Panc1 (cell line): ENCODE measurements around the gene RBM8A. TPM values are rescaled to one million over a fixed set of nuclear protein-coding genes. Genes with fewer than 3 reads are reported as not detected.

Source experiments
- ATAC-seq: fragments of 200-7000 bp; cut with Tn5 transposase; 2 replicates; pipeline ENCODE4 v1.9.1; 2020; ENCODE audit warnings: mild to moderate bottlenecking, moderate library complexity
- BruUV-seq: library from RNA; stranded (reverse); fragments of 400-500 nt; replicated peaks from 2 replicates; lab custom pipeline; 2021; lab: Mats Ljungman, UMichigan
- CTCF ChIA-PET: fragments of 300-600 bp; sonication (Branson Sonifier 250); formaldehyde crosslinking; loops from one replicate; lab custom pipeline; 2022; ENCODE audit warnings: antibody characterized with exemption; lab: Charles Lee
- POLR2A ChIA-PET: fragments of 300-600 bp; sonication (Branson Sonifier 250); formaldehyde crosslinking; loops from one replicate; lab custom pipeline; 2022; ENCODE audit warnings: antibody characterized with exemption; lab: Charles Lee
- DNase-seq: peaks from one replicate; pipeline ENCODE4 v3.0.0-alpha.2; 2010; ENCODE audit warnings: low read depth, low spot score
- H3K27ac ChIP-seq: 2 replicates; pipeline ENCODE4 v1.5.1; 2011; ENCODE audit warnings: mild to moderate bottlenecking, low read length, inconsistent platforms
- H3K27me3 ChIP-seq: fragments of 200-500 bp; sonication (Bioruptor generic); 2 replicates; pipeline ENCODE4 v1.6.0; 2014; ENCODE audit warnings: low read length, inconsistent platforms; ENCODE audit not compliant: control insufficient read depth, insufficient read depth
- H3K36me3 ChIP-seq: fragments of 200-500 bp; sonication (Bioruptor generic); 2 replicates; pipeline ENCODE4 v1.5.1; 2014; ENCODE audit warnings: inconsistent platforms, mild to moderate bottlenecking, low read length, moderate library complexity; ENCODE audit not compliant: control insufficient read depth, insufficient read depth
- H3K4me1 ChIP-seq: 2 replicates; pipeline ENCODE4 v1.5.1; 2011; ENCODE audit warnings: inconsistent platforms, mild to moderate bottlenecking, low read length, moderate library complexity; ENCODE audit not compliant: control insufficient read depth, insufficient read depth
- H3K4me3 ChIP-seq, 2 experiments: 2 replicates each; pipeline ENCODE4 v1.5.1; 2011 to 2012; ENCODE audit warnings: low read depth in 2 of 2, low read length in 2 of 2, mild to moderate bottlenecking in 2 of 2, inconsistent platforms in 1 of 2, moderate library complexity in 1 of 2
- H3K9me3 ChIP-seq: fragments of 200-500 bp; sonication (Bioruptor generic); 2 replicates; pipeline ENCODE4 v1.5.1; 2014; ENCODE audit warnings: low read depth, mild to moderate bottlenecking, inconsistent platforms, low read length, moderate library complexity; ENCODE audit not compliant: control insufficient read depth, insufficient read depth
- CTCF ChIP-seq: fragments of 450-650 bp; IDR thresholded peaks from 2 replicates; pipeline ENCODE4 v1.5.1; 2017; ENCODE audit warnings: mild to moderate bottlenecking
- POLR2AphosphoS5 ChIP-seq: IDR thresholded peaks from 2 replicates; pipeline ENCODE4 v1.6.1; 2012; ENCODE audit warnings: mild to moderate bottlenecking, low read depth, low read length, moderate library complexity
- REST ChIP-seq, 2 experiments: IDR thresholded peaks; 2 replicates each; pipeline ENCODE4 v1.6.1; 2011 to 2012; ENCODE audit warnings: low read depth in 2 of 2, control low read depth in 1 of 2, low read length in 1 of 2, mild to moderate bottlenecking in 1 of 2, moderate library complexity in 1 of 2; ENCODE audit not compliant: insufficient read depth in 1 of 2
- SIN3A ChIP-seq: IDR thresholded peaks from 2 replicates; pipeline ENCODE4 v1.6.1; 2012; ENCODE audit warnings: low read depth, mild to moderate bottlenecking, low read length, moderate library complexity, borderline replicate concordance; ENCODE audit not compliant: insufficient read depth
- TCF7L2 ChIP-seq: IDR thresholded peaks from 2 replicates; pipeline ENCODE4 v1.6.1; 2011; ENCODE audit warnings: mild to moderate bottlenecking, low read depth, low read length, inconsistent platforms
- in situ Hi-C: cut with HindIII; loops from 2 replicates; pipeline ENCODE4 v1.10.0; 2016; ENCODE audit warnings: low sequenced_read_pairs, low pct_unique_long_range_greater_than_20kb
- intact Hi-C: fragments of 100-400 bp; cut with micrococcal nuclease; formaldehyde crosslinking; loops from one replicate; pipeline ENCODE4 v1.10.0; 2022; ENCODE audit not compliant: unreplicated experiment
- total RNA-seq: library from RNA; stranded (reverse); gene quantifications from one replicate; pipeline ENCODE4 v1.2.1, GENCODE V29; 2021; ENCODE audit not compliant: unreplicated experiment

RBM8A gene
- total RNA-seq, 1 experiment from 2014 or later, result 172 TPM

GRCh38 chr1:145958734-145959133, 31.4 kb upstream of the RBM8A start:
- in situ Hi-C loops, result no loop called here
- TF ChIP-seq TCF7L2 (no peak), SIN3A (no peak), CTCF (no peak), POLR2AphosphoS5 (no peak), REST (IDR thresholded peaks at IDR 0.05; ENCODE audit: insufficient read depth in 1 of 2, low read depth in 2 of 2, low read length in 1 of 2) (no peak)
- no peak for DNase-seq
- peak overlapping the region; percentile 98; the same call in 1 of the 2 replicates for H3K27ac ChIP-seq
- H3K4me3 ChIP-seq, result no peak overlapping the region
- no TSS peak for BruUV-seq
- CTCF ChIA-PET, result interaction anchor here (0.7 to 1.6 kb wide), 2 partner anchors 50 to 67 kb away, joined by 3 to 4 read pairs; no protein-coding TSS in a partner anchor
- no peaks in the 10 kb centered on the region for H3K27me3 ChIP-seq
- no peaks in the 10 kb centered on the region for H3K9me3 ChIP-seq
- no peaks in the 10 kb centered on the region for H3K36me3 ChIP-seq
- ATAC-seq, result no peak
- H3K4me1 ChIP-seq, result peaks cover 48% of the 10 kb centered on the region
- POLR2A ChIA-PET, result no interaction called here
- intact Hi-C loops, result no loop called here

GRCh38 chr1:145957443-145958319, 30.4 kb upstream of the RBM8A start, which contains the start of gene LIX1L:
LIX1L (minus strand) TSS chr1:145958017; CDS start chr1:145957927, 90 bp downstream.
- no peaks in the 10 kb centered on the region for H3K27me3 ChIP-seq
- in situ Hi-C loops, result no loop called here
- CTCF ChIA-PET, result interaction anchor here (0.5 to 1.6 kb wide), 3 partner anchors 9 to 66 kb away, joined by 3 to 4 read pairs (median 3); no protein-coding TSS in a partner anchor

More at GRCh38 chr1:145957443-145958319, 30.4 kb upstream of the RBM8A start, which contains the start of gene LIX1L:
- peak within 1 kb of the TSS; percentile 98 for H3K27ac ChIP-seq
- H3K36me3 ChIP-seq, result no peaks in the 10 kb centered on the region
- POLR2A ChIA-PET, result interaction anchor here (0.5 to 1.4 kb wide), 3 partner anchors 13 to 54 kb away, joined by 3 to 9 read pairs (median 6); partner anchors contain the start of gene RBM8A
- peaks cover 38% of the 10 kb centered on the region for H3K4me1 ChIP-seq
- H3K9me3 ChIP-seq, result no peaks in the 10 kb centered on the region
- intact Hi-C loops, result no loop called here
- BruUV-seq, result no TSS peak
- TF ChIP-seq REST (IDR thresholded peaks at IDR 0.05; ENCODE audit: insufficient read depth in 1 of 2, low read depth in 2 of 2, low read length in 1 of 2) (no peak), TCF7L2 (no peak), SIN3A (peak; percentile 75; the same call in 1 of the 2 replicates), POLR2AphosphoS5 (peak; percentile 68)
- no peak for DNase-seq
- H3K4me3 ChIP-seq, result peak within 1 kb of the TSS; percentile 70 to 87
- peak; percentile 87 for ATAC-seq
